Right lobe of liver (tissue), 4 donors: ENCODE data around the gene MAP1LC3B.

Source experiments
- CTCF ChIP-seq, 4 donors: fragments of 200-600 bp in 3 of 4; fragments of 450-650 bp in 1 of 4; IDR thresholded peaks; one replicate each; pipeline versions ENCODE4 v1.5.1 to v1.8.0; 2016 to 2022; ENCODE audit warnings: antibody characterized with exemption in 4 of 4, mild to moderate bottlenecking in 2 of 4
- POLR2A ChIP-seq: fragments of 450-650 bp; IDR thresholded peaks from one replicate; pipeline ENCODE4 v1.6.1; 2017; ENCODE audit warnings: antibody characterized with exemption, mild to moderate bottlenecking
- donor health status: DM: no; HTN: no; CAD: no.
- donor health status: DM: no; HTN: no; CAD: no.
- donor health status: DM: no; HTN: yes; CAD: no.

- TF ChIP-seq CTCF (IDR thresholded peaks at IDR 0.05) (no peak), POLR2A (no peak)
Observed at GRCh38 chr16:87350681-87351319, 41.3 kb upstream of the MAP1LC3B start.
